Thyroid gland (tissue), 4 donors: ENCODE measurements around the gene EHD2.

ENCODE experiments used
- CTCF ChIP-seq, 6 experiments: fragments of 200-600 bp in 3 of 6; fragments of 450-650 bp in 3 of 6; sonication (generic) in 3 of 6; IDR thresholded peaks; one replicate each; pipeline ENCODE4 v1.5.1; 2016 to 2019; ENCODE audit warnings: antibody characterized with exemption in 6 of 6, mild to moderate bottlenecking in 2 of 6, inconsistent platforms in 1 of 6, moderate library complexity in 1 of 6
- POLR2A ChIP-seq, 2 donors: fragments of 450-650 bp; IDR thresholded peaks; one replicate each; pipeline ENCODE4 v1.6.1; 2017; ENCODE audit warnings: antibody characterized with exemption in 2 of 2, mild to moderate bottlenecking in 2 of 2, moderate library complexity in 1 of 2

GRCh38 chr19:47703301-47703700 is 9.9 kb upstream of the EHD2 start:
- TF ChIP-seq CTCF (IDR thresholded peaks at IDR 0.05) (no peak), POLR2A (IDR thresholded peaks at IDR 0.05) (no peak)
